ENCODE measurements around the gene SERPINB6.
"Not testable (repeated sequence)": the region's sequence is repeated elsewhere in the genome, so short reads cannot be mapped to it uniquely, and the experiment has no call there.

Gene SERPINB6

DNA sequence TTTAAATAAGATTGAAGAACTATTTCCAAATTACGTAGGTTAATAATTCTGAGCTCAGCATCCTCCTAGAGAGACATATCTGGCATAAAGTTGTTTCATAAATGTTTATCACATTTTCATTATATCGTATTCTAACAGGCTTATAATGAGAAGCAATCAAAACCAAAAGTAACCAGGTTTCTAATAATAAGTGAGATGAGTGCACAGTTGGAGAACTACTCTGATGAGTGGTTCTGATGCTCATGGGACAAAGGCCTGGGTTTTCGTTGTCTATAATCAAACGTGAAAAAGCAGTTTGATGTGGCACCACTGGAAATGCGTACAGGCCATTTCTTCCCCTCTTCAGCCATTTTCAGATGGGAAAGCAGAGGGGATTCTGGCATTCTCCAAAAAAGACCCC is 4.7 kb upstream of the SERPINB6 start:
- FAIRE-seq = no peak

DNA sequence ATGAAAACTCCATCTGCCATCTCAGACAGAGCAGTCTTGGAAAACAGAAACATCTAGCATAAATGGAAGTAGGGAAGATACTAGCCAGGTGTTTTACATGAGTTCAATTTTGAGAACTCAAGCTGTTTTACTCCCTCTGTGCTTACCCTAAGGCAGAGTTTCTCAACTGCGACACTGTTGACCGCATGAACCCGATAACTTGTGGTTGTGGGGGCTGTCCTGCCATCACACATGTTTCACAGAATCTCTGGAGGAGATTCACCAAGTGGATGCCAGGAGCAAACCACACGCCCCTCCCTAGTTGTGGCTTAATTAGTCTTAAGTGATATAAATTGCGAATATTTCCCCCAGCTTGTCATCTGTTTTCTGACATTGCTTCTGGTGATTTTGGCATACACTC is 2.3 kb upstream of the SERPINB6 start:
- no peak for FAIRE-seq

DNA sequence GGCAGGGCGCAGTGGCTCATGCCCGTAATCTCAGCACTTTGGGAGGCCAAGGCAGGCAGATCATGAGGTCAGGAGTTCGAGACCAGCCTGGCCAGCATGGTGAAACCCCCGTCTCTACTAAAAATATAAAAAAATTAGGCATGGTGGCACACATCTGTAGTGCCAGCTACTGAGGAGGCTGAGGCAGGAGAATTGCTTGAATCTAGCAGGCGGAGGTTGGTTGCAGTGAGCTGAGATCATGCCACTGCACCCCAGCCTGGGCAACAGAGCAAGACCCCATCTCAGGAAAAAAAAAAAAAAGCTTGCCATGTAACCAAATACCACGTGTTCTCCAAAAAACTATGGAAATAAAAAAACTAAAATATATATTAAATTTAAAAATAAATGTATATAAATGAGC is 1.8 kb upstream of the SERPINB6 start:
- not testable (repeated sequence) for FAIRE-seq

DNA sequence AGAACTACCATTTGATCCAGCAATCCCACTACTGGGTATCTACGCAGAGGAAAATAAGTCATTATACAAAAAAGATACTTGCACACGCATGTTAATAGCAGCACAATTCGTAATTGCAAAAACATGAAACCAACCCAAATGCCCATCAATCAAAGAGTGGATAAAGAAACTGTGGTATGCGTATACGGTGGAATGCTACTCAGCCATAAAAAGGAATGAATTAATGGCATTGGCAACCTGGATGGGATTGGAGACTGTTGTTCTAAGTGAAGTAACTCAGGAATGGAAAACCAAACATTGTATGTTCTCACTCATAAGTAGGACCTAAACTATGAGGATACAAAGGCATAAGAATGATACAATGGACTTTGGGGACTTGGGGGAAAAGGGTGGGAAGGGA is 1.3 kb upstream of the SERPINB6 start:
- not testable (repeated sequence) for FAIRE-seq

DNA sequence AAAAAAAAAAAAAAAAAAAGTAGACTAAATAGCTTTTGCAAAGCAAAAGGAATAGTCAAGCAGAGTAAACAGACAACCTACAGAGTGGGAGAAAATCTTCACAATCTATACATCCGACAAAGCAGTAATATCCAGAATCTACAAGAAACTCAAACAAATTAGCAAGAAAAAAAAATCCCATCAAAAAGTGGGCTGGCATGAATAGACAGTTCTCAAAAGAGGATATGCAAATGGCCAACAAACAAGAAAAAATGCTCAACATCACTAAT is 786 bp upstream of the SERPINB6 start:
- not testable (repeated sequence) for FAIRE-seq

DNA sequence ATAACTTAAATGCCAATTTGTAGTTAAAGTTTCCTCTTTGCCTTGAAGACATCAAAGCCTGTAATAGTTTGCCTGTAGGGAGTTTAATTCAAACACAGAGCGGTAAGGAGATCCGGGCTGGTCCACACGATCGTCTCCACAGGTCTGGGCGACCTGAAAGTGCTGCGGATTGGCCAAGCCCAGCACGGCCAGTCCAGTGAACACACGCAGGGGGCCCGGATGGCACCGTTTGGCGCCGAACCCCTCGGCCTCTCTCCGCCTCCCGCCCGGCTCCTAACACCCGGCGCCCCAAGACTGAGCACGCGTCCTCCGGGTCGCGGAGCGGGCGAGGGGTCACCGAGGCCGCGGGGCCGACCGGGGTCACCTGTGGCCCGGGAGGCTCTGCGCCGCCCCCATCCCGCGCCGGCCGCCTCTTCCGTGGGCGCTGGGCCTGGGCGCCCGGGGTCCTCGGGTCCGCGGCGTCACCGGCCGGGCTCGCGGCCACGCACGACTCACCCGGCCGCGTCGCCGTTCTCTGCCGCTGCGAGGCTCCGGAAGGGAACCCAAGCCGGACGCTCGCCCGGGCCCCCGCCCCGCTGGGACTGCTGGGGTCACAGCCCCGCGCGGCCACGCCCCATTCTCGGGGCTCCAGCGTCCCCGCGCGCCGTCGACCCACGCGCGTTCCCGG is 481 bp downstream of the SERPINB6 start:
- no peak for FAIRE-seq

DNA sequence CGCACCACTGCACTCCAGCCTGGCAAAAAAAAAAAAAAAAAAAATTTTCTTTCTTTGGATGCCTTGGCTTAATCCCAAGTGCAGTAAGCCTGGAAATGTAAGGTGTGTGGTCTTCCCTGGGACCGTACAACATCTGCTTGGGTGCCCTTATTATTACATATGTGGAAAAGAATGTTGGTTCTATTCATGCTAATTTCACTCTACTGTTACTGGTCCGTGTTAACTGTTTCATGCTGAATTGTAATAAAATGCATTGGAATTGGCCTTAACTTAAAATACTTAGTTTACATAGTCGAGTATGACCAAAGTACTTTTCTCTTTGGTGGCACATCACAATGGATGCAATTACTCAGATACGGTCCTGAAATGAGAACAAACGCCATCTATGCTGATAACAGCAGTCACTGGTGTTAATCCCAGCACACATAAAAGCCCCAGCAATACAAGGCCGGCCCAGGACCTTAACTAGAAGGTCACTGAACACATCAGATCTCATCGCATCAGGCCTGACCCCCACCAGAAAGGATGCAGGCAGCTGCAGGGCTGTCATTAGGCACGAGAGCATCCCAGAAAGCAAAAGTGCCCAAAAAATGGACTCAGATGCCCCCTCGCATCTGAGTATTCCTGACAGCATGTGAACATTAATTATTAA is 1.2 kb downstream of the SERPINB6 start:
- no peak for FAIRE-seq

DNA sequence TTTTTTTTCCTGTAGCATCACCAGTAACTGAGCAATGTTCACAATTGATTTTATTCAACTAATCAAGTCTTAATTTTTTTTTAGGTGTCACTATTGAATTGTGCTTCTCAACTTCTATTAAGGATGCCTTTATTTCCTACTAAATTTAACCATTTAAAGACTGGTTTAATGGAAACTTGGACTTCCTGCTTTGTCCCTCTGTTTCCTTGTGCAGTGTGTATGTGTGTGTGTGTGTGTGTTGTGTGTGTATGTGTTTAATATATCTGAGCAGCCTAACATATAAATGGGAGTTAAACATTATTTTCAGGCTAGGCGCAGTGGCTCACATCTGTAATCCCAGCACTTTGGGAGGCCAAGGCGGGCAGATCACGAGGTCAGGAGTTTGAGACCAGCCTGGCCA is 1.8 kb downstream of the SERPINB6 start:
- no peak for FAIRE-seq

DNA sequence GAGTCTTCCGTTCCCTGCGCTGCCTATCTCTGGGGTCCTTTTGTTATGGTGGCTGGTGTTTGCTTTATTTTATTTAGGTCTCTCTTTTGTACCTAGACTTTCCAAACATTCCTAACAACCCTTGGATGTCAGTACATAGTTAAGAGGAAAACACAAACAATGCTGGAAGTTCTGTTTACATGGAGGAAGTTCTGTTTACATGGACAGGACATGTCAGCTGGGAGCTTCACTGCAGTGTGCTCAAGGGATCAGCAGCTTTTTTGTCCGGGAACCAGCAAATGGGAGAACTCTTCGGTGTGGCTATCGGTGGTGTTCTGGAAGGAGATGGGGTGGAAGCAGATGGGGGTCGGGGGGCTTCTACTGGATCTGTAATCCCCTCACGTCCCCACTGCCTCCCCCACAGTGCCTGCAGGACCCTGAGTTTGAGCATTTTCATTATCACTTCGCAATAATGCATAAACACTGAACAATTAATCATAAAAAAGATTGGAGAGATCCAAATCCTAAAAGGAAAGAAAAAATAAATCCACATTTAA is 2.7 kb downstream of the SERPINB6 start:
- no peak for FAIRE-seq

DNA sequence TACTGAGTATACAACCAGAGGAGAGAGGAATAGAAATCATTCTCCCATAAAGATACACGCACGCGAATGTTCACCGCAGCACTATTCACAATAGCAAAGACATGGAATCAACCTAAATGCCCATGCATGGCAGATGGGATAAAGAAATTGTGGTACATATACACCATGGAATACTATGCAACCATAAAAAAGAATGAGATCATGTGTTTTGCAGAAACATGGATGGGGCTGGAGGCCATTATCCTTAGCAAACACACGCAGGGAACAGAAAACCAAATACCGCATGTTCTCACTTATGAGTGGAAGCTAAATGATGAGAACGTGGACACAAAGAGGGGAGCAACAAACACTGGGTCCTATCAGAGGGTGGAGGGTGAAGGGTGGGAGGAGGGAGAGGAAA is 3.4 kb downstream of the SERPINB6 start:
- no peak for FAIRE-seq

DNA sequence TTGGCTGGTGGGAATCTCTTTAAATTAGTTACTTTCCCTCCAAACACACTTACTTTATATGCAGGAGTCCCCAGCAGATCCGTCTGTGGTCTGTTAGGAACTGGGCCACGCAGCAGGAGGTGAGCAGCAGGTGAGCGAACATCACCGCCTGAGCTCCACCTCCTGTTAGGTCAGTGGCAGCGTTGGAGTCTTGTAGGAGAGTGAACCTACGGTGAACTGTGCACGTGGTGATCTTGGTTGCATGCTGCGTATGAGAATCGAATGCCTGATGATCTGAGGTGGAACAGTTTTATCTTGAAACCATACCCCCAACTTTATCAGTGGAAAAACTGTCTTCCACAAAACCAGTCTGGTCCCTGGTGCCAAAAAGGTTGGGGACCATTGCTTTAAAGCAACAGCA is 5.0 kb downstream of the SERPINB6 start:
- FAIRE-seq = no peak

DNA sequence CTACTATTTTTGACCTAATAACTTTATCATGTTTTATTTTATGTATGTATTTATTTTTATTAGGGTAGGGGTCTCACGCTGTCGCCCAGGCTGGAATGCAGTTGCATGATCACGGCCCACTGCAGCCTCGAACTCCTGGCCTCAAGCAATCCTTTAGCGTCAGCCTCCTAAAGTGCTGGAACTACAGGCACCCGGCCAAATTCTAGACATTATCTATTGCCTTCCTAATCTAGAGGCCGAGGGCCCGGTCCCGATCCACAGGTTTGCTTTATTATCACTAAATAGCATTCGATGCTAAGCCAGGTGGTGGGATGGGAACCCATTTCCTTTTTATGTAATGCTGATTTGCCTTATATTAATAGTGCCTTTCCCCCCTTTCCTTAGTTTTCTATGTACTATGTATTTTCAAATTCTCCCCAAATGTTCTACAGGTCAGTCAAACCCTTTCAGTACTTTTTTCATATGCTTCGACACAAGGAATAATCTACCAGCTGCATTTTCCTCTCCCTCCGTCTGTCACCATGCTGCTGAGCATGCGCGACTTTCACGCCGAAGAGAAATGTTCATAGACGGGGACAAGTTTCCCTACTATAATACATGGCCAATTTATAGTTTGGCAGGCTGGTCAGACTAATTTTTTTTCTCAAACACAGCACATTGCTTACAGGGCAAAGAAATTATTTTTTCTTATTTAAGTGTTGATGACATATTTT is 6.4 kb downstream of the SERPINB6 start:
- no peak for FAIRE-seq

DNA sequence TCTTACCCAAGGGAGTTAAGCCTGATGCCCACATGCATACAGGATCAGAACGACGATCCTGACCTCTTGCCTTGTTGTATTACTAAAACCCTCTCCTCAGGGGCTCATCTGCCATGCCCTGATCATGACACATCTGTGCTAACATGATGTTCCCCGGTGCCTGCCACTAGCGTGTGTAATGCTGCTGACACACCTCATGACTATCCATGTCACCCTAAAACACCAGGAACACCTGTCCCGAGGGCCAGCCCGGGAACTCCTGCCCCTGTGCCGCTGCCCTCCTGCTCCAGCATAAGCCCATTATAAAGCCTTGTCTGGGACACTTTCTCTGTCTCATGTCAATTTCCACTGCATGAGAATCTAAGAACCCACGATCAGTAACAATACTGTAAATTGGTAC is 7.6 kb downstream of the SERPINB6 start:
- no peak for FAIRE-seq

DNA sequence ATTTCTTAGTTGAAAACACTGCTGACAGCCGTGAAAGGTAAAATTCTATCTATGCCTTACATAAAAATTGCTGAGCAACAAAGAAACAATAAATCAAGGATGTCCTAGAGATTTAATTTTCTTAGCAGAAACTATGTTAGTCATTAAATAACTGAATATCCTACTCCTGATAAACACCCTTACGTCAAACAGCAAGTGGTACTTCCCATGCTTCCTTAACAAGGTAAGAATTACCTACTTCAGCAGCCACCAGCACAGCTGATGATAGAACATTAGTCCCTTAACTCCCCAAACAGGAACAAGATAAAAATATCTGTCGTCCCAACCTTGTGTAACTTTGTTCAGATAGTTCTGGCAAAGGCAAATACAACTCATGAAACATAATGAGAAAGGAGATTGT is 8.7 kb downstream of the SERPINB6 start:
- FAIRE-seq = no peak

DNA sequence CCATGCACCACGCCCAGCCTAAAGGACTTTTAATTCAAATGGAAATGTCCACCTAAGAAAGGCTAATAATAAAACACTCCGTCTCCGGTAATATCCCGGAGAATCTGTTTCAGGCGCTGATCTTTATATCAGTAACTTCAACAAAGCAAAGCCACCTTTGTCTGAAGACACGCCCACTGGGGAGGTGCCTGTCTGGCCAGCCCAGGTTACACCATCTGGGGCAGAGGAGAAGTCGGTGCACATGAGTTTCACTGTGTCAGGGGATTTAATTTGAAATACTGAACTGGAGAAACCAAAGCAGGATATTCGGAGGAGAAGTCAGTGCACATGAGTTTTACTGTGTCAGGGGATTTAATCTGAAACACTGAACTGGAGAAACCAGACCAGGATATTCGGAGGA is 9.4 kb downstream of the SERPINB6 start:
- no peak for FAIRE-seq

DNA sequence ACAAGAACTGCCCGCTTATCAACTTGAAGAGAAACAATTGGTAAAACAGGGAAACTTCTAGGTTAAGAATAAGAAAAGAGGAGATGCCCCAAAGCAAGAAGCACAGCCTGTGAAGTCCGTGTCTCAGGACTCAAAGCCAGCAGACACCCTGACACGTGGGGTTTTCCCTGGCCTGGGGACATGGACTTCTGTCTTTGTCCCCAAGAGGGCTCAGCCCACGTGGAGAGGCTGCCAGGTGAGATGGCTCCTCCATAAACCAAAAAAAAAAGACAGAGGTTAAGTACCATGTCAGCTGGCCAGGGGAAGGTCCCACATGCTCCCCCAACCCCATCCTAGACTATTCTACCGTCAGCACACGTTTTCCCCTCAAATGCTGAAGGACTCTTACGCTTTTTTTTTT is 9.9 kb downstream of the SERPINB6 start:
- no peak for FAIRE-seq

DNA sequence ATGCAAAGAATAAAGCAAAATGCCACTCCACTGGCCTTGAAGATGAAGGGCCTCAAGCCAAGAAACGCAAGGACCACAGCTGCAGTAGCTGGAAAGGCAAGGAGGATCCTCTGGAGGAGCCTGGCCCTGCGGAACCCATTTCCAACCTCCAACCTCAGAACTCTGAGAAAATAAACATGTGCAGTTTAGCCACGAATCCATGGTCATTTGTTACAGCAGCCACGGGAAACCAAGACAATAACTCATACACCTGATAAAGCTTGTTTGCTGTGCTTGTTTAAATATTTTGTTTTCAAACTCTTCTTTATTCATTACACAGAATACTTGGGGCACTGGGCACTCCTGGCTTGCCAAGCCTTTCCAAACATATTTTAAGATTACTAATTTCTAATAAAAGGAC is 10.4 kb downstream of the SERPINB6 start:
- FAIRE-seq = no peak

DNA sequence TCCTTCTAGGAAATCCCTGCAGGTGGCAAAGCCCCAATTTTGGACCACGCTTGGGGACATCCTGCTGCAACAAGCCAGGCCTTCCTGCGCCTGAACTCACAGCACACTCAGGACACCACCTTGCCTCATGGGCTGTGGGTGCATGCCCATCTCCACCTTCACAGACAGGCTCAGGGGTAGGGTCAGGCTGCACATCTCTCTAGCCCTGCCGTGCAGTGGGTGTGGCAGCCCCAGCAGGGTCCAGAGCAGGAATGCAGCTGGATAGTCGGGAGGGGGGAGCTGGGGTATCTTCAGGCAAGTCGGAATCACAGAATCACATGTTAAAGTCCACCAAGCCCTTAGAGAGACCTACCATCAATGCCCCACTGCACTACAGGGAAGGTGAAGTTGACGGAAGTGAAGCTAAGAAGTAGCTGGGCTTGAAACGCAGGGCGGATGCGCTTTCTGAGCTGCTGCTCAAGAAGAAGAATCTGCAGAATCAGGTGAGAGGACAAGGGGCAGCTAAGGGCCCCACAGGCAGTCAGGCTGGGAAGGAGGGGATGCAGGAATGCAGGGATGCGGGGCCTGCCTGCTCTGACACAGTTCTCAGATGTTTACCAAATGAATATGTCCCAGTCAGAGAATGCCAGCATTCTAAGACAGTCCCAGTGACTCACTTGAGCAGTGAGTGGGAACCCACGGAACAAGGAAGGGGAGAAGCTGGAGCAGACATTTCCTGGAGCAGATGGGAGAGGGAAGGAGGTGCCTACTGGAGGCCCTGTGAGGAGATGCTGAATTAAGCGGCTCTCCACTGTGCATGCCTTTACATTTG is 11.3 kb downstream of the SERPINB6 start:
- no peak for FAIRE-seq

DNA sequence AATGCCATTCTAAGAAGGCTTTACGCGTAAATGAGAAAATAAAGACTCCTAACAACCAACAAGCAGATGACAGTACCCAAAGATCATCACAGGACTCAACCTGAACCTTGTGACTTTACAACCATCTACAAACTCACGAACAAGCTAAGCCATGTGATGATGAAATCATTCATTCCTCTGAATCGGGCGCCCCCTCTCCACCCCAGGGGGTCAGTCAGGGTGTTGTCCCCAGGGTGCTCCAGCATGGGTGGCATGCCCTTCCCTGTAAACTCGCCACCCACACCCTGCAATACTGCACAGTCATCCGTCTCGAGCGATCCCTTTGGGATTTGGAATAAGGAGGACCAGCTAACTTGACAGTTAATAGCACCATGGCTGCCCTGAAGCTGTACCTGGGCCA is 12.6 kb downstream of the SERPINB6 start:
- FAIRE-seq = no peak

DNA sequence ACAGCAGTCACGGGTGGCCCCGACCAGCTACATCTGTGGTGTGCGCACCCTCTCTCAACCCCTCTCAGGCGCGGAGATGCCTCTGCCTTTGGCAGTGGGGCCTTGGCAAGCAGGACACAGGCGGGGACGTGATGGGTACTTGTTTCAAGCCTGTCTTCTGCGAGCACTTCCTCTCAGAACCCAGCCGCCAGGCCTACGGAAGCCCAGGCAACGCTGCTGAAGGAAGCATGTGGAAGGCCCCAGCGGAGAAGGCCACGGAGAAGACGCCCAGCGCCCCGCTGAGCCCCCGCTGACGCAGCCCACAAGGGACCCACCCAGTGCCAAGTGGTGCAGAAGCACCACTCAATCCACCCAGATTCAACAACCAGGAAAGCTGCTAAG is 13.0 kb downstream of the SERPINB6 start:
- no peak for FAIRE-seq

DNA sequence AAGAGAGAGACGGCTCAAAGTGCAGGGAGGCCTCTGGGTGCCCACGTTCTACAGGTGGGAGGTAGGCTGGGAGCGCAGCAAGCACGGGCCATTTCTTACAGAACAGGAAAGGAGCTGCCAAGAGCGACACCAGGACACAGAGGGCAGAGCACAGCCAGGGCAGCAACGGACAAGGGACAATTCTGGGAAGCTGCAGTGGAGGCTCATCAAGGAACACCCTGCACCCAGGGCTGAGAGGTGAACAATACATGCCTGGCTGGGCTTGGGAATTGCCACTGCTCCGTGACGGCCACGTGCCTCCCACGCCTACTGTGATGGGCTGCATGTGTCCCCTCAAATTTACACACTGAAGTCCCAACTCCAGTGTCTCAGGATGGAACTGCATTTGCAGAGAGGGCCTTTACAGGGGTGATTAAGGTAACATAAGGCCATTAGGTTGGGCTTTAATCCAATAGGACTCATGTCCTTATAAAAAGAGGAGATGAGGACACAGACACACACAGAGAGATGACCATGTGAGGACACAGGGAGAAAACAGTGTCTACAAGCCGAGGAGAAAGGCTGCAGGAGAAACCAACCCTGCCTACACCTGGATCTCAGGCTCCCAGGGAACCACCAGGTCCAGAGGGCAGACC is 13.6 kb downstream of the SERPINB6 start:
- FAIRE-seq = no peak

DNA sequence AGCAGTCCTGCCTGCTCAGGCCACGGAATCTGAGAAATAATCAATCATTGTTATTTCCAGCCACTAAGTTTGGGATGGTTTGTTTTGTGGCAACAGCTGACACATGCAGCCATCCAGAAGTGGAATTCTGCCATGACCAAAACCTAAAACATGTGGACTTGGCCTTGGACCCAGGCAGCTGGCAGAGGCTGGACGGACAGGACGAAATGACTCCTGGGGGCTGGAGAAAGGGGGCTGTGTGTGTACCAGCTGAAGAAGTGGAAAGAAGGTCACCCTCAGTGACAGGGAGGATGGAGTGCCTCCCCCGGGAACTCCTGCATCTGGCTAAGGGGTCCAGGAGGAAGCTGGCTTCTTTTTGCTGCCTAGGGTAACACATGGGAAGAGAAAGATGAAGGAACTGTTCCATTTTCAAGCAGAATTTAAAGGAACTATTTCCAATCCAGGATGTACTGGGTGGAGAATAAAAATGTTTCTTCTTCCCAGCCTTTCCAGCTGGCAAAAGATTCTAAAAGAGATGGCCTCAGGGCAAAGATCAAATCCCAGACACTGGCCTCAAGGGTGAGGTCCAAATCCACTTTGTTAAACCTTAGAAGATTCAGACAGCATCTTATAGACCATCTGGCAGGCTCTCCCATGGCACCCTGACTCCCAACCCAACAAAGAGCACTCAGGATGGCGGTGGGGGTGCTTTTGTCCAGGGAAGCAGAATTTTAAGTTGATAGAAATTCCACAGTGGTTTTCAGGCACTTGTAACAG is 14.3 kb downstream of the SERPINB6 start:
- FAIRE-seq = no peak

All from TTC549 (cell line).